Measurements from ENCODE around the gene PTPRG.

- no peak for TF ChIP-seq POLR2A (IDR thresholded peaks at IDR 0.05)
- TF ChIP-seq, protein P1, sequence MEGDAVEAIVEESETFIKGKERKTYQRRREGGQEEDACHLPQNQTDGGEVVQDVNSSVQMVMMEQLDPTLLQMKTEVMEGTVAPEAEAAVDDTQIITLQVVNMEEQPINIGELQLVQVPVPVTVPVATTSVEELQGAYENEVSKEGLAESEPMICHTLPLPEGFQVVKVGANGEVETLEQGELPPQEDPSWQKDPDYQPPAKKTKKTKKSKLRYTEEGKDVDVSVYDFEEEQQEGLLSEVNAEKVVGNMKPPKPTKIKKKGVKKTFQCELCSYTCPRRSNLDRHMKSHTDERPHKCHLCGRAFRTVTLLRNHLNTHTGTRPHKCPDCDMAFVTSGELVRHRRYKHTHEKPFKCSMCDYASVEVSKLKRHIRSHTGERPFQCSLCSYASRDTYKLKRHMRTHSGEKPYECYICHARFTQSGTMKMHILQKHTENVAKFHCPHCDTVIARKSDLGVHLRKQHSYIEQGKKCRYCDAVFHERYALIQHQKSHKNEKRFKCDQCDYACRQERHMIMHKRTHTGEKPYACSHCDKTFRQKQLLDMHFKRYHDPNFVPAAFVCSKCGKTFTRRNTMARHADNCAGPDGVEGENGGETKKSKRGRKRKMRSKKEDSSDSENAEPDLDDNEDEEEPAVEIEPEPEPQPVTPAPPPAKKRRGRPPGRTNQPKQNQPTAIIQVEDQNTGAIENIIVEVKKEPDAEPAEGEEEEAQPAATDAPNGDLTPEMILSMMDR (IDR thresholded peaks at IDR 0.05), result no peak
Observed at GRCh38 chr3:61946570-61947324, 385.4 kb downstream of the PTPRG start.
